HG02610 (cell line): ENCODE measurements around the gene MRFAP1.
A peak's percentile ranks its signal among the peaks of the same experiment; 100 is the strongest.
"Not testable (repeated sequence)": the region's sequence is repeated elsewhere in the genome, so short reads cannot be mapped to it uniquely, and the experiment has no call there.

ENCODE experiments used
- ATAC-seq: cut with Tn5 transposase; IDR thresholded peaks from one replicate; pipeline ENCODE4 v1.9.1; 2021; ENCODE audit warnings: mild to moderate bottlenecking, moderate library complexity; ENCODE audit not compliant: unreplicated experiment

Gene MRFAP1

DNA sequence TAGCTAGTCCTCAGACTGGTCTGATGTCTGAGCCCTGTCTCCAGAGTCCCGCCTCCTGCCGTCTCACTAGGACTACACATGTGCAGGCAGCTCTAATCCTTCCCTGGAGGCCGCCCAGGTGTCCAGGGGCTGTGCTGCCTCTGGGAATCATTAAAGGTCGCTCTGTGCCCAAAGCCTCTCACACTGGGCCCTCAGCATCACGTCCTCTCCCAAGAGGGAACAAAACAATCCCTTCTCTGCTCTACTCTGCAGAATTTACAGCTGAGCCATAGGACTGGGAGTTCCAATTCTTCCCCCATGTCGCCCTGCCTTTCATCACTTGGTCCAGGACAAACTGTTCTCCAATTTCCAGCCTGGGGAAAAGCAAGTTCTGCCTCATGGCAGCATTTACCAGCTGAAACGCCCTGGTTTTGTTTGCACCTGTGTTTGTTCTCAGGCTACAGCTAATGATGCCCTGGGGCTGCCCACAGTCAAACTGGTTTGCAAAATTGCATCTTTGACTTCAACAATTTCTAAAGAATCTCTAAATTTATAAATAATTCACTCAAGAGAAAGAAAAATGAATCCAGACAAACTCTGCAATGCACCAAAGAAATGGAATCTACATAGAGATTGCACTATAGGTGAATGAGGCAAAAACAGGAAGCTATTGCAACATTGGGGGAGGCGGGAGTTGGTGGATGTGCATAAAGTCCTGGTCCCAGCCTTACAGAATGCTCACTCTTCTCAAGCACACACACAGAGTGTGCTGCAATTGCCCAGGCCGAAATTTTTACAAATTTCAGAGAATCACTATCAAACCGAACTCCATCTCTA is 7.2 kb upstream of the MRFAP1 start:
- no peak for ATAC-seq

DNA sequence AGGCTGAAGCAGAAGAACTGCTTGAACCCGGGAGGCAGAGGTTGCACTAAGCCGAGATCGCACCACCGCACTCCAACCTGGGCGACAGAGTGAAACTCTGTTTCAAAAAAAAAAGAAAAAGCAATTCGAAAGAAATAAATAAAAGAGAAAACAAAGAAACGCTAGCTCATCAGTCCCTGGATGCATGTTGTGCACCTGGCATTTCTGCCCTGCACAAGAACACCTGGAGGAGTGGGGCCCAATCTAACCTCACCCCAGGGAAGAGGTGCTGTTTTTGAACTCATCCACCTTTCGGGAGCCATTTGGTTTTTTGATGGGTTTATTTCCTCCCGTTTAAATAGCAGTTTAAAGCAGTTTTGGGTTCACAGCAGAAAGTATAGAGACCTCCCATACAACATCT is 5.7 kb upstream of the MRFAP1 start:
- no peak for ATAC-seq

DNA sequence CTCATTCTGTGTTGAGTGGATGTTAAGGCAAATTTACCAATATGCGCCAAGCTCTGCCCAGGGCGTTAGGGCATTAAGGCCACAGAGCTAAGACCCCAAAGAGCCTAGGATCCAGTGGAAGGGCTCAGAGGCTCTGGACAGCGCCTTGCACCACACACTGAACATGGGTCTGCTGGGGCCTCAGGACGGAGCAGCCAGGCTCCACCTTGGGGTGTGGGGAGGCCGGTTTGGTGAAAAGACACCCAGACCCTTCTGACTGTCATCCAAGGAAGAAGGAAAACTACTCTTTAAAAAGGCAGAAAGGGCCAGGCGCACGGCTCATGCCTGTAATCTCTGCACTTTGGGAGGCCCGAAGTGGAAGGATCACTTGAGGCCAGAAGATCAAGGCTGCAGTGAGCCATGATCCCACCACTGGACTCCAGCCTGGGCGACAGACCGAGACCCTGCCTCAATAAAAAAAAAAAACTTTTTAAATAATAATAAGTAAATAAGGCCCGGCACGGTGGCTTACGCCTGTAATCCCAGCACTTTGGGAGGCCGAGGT is 1.3 kb upstream of the MRFAP1 start:
- no peak for ATAC-seq

DNA sequence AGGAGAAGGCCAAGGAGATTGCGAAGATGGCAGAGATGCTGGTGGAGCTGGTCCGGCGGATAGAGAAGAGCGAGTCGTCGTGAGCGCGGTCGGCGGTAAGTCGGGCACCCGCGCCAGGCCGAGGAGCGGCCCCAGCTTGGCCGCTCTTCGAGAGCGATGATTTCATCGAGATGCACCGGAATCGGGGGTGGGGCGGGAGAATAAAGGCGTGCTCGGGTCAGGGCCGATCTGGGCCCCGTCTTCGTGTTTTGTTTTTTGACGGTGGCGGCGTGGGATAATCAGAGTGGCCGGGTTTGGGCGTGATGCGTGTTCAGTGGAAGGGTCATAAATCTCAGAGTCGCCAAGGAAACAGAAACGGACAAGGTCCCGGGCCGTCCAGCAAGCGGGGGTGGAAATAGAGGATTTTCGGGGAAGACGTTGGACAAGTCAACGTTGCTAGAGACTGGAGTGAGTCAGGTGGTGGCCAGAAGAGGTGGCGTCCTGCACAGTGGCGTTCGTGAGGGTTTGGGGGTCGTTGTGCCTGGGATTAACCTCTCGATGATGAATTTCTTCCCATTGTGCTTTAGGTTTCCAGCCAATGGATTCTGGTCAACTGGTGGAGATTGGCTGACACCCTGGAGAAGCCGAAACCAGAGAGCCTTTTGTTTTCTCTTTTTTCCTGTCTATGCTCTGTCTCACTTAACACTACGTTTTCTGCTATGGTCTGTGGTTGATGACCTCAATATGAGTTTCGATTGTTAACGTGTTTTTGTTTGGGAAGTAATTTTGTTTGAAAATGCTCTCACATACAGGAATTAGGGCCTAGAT is 882 bp downstream of the MRFAP1 start:
- ATAC-seq, result peak; percentile 11

DNA sequence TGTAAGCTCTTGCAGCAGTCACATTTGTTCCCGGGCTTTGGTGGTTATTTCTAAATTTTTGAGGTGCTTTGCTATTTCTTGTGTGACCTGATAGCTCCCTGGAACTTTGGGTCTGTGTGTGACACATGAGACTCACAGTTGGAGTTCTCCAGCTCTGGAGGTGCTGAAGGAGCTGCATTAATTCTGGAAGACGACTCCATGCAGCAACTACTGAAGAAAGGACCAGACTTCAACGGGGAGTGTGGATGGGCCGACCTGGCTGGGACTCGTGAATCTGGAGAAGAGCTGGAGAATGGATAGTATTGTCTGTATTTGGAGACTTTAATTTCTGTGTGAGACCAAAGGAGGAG is 1.5 kb downstream of the MRFAP1 start:
- no peak for ATAC-seq

DNA sequence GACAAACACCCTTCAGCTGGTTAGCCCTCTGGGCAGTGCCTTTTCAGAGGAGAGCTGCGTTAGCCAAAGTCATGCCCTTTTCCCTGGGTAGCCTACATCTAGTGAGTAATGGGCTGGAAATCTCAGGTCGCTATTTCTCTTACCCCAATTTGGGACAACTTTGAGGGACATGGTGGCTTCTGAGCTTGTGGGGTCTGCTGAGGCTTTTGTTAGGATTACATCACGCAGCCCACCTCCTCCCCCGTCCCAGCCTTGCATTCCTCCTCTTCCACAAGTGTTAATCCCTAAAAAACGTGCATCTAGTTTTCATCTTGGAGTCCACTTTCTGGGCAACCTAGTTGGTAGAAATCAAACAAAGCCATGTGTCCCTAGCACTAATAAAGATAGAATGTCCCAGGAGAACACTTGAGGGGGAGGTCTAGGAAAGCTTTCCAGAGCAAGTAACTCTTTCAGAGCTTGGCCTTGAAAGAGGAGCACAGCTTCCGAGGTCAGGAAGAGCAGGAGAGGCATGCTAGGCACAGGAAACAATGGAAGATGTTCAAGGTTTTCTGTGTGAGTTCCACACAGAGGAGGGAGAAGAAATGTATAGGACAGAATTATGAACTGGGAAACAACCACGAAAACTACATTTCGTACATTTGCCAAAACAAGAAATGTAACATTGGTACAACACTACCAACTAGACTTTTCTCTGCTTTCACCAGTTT is 2.8 kb downstream of the MRFAP1 start:
- no peak for ATAC-seq

DNA sequence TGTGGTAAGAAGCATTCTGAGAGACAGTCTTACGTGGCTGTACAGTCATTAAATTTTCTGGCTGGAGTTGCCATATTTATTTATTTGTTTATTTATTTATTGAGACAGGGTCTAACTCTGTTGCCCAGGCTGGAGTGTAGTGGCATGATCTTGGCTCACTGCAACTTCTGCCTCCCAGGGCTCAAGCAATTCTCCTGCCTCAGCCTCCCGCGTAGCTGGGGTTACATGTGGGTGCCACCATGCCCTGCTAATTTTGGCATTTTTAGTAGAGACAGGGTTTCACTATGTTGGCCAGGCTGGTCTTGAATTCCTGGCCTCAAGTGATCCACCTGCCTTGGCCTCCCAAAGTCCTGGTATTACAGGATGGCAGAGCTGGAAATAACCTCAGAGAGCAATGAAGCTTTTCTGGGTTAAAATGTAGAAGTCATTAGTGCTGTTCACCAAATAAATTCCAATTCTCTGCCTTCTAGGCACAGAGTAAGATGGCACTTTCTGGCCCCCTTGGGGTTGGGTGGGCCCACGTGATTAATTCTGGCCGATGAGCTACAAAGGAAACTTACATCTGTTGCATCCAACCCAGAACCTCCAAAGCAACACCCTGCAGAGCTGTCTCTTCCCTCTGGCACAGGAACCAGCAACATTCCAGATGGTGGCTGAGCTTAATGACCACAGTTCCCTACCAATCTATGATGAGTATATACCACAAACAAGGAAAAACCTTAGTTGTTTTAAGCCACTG is 4.5 kb downstream of the MRFAP1 start:
- no peak for ATAC-seq

DNA sequence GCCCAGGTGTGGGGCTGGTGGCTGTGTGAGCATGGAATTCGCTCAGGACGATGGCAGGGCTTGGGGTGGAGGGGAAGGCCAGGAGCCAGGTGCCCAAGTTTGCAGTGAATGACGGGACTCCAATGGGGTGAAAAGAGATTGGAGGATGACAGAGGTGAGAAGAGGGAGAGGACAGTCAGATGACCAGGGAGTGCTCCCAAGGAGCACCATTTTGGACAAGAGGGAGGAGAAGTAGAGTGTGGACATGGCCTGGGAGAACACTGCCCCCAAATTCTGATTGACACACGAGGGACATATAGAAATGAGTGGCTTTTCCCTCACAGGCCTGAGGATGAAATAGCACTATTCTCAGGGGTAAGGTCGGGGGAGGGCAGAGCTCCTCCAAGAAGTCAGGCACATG is 6.7 kb downstream of the MRFAP1 start:
- ATAC-seq, result no peak

DNA sequence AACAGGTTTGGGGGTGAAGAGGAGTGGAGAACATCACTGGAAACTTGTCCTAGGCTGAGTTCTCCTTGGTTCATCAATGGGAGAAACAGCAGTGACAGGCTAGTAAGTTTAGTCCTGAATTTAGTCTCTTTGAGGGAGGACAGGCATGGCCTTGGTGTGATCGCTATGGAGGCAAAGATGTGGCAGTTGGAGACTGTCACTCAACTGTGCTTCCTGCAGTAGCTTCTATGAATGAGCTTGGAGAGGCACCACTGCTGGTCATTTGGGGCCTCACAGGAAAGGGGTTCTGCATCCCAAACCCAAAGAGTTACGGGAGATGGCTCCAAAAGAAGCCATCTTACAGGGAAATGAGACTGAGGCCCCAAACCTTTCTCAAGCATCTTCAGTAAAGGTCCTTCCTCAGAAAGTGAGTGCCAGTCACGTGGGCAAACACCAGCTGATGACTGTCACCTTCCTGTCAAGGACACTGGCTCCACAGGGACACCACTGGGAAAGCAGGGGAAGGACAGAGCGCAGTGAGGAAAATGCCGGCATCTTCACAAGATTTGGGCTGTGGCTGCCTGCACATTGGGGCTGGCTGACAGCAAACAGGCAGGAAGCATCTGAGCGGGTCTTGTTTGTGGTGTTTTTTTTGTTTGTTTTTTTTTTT is 7.2 kb downstream of the MRFAP1 start:
- no peak for ATAC-seq

DNA sequence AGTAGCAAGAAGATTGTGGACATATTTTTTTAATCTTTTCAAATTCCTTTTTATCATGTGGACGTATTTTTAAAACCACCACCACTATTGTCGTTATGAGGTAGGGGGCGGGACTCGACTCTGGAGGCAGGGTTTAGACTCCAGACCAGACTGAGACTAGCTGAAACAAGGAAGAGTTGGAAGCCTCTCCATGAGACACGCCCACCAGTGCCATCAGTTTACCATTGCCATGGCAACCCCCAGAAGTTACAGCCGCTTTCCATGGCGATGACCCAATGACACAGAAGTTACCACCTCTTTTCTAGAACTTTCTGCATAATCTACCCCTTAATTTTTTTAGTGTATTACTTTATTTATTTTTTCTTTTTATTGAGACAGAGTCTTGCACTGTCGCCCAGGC is 8.7 kb downstream of the MRFAP1 start:
- ATAC-seq, result no peak

DNA sequence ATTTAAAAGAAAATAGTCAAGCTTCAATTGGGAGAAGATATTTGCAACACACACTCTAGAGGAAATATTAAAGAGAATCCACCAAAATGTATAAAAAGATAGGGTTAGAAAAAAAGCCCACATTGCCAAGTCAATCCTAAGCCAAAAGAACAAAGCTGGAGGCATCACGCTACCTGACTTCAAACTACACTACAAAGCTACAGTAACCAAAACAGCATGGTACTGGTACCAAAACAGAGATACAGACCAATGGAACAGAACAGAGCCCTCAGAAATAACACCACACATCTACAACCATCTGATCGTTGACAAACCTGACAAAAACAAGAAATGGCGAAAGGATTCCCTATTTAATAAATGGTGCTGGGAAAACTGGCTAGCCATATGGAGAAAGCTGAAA is 13.7 kb downstream of the MRFAP1 start:
- not testable (repeated sequence) for ATAC-seq

DNA sequence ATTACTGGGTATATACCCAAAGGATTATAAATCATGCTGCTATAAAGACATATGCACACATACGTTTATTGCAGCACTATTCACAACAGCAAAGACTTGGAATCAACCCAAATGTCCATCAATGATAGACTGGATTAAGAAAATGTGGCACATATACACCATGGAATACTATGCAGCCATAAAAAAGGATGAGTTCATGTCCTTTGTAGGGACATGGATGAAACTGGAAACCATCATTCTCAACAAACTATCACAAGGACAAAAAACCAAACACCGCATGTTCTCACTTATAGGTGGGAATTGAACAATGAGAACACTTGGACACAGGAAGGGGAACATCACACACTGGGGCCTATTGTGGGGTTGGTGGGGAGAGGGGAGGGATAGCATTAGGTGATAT is 14.8 kb downstream of the MRFAP1 start:
- not testable (repeated sequence) for ATAC-seq

DNA sequence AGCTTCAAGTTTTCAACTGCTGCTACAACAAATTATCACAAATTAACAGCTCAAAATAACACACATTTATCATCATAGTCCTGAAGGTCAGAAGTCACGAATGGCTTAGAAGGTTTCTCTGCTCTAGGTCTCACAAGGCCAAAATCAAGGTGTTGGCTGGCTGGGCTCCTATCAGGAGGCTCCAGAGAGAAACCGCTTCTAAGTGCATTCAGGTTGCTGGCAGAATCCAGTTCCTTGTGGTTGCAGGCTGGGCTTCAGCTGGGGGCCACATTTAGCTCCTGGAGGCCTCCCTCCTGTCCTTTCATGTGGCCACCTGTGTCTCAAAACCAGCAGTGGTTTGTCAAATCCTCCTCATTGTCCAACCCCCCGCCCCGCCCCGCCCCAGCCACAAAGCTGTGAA is 15.4 kb downstream of the MRFAP1 start:
- no peak for ATAC-seq

DNA sequence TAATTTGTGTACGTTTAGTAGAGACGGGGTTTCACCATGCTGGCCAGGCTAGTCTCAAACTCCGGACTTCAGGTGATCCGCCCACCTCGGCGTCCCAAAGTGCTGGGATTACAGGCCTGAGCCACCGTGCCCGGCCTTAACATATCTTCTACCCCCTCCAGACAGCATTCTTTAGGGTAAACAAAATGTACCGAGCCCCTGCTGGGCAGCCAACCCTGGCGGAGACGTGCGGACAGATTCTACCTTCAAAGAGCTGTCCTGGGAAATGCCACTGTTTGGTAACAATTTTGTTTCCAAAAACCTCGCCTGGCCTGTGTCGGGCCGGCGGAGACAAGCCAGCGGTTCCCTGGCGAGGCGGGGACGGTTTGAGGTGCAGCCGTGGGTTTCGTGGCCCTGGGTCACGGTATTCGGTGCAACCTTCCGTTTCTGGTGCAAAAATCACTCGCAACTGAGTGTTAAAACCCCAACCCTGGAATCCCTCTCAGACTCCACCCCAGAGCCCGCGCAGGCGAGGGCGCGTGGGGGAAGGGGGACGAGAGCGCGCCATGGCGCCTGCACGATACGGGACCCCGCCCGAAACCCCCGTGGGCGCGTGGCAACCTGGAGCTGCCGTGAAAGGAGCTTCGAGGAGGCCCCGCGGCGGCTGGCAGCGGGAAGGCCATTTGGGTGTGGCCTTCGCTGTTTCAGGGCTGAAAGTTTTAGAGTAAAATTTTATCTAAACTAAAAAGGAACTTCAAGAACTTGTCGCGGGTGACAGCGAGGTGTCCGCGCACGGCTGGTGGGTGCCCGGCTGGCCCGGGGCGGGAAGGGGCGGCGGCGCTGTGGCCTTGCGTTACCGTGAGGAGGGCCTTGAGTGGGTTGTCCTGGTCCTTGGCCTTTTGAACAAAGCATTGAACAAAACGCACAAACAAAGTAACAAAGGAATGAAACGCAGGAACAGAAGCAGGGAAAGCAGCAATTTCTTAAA is 17.0 kb downstream of the MRFAP1 start:
- ATAC-seq, result no peak

DNA sequence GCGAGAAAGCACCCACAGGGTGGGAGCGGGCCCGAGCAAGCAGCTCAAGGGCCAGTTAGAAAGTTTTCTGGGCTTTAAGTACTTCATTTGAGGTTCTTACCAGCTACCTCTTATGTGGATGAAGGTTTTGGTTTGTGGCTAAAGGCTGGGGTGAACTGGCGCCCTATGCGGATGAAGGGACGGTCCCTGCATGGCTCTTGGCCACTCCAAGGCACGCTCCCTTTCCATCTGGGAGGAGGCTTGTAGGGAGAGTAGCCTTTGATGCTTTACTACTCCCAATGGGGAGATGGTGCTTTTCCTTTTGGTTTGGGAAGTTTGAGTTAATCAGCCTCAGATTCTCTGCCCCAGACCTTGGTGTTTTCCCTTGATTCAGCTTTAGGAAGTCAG is 17.7 kb downstream of the MRFAP1 start:
- no peak for ATAC-seq

DNA sequence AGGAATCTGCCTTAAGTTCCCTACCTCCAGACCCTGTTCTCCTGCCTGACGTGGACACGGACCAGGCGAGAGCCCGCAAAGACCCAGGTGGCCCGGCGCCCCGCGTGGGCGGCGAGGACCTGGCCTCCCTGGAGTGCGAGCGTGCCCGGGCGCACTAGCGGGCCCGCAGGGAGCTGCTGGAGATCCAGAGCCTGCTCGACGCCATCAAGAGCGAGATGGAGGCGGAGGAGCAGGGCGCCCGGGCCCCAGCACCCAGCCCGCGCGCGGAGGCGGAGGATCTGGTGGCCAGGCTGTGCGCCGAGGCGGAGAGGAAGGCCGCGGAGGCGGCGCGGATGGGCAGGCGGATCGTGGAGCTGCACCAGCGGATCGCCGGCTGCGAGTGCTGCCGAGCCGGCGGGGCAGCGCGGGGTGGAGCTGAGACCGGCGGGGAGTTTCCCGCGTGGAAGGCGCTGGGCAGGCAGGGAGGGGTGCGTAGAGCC is 18.2 kb downstream of the MRFAP1 start:
- no peak for ATAC-seq

DNA sequence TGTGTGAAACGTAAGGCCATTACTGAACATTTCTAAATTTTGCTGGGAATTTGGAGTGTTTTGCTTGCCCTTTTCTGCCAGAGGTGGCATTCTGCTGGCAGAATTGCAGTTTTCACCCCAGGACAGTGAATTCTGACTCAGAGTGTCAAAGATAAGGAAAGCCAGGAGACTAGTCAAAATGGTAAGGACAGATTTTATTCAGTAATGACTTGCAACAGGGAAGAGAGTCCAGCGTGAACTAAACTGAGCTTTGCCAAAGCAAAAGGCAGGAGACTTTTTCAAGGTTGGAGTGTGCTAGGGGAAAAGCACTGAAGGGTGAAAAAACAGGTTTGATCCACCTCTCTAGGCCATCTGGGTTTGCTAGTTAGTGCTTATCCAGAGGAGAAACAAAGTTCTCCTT is 19.4 kb downstream of the MRFAP1 start:
- no peak for ATAC-seq

DNA sequence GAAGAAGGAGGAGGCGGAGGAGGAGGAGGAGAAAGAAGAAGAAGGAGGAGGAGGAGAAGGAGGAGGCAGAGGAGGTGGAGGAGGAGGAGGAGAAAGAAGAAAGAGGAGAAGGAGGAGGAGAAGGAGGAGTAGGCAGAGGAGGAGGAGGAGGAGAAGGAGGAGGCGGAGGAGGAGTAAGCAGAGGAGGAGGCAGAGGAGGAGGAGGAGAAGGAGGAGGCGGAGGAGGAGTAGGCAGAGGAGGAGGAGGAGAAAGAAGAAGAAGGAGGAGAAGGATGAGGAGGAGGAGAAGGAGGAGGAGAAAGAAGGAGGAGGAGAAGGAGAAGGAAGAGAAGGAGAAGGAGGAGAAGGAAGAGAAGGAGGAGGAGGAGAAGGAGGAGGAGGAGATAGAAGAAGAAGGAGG is 19.9 kb downstream of the MRFAP1 start:
- ATAC-seq, result no peak

DNA sequence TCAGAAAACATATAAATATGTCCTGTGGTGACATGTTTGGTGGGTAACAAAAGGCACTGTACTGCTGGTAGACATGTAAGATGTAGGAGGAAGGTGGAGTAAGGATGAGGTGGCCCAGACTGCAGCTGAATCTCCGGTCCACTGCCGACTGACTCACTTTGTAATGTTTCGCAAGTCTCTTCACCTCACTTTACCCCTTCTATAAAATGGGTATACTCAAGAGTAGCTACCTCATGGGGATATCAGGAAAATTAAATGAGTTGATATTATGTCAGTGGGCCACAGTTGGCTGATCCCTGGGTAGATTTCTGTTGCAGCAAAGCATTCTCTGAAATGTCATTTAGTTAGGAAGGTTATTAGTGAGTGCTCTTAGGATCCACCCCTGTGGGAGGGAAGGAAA is 22.1 kb downstream of the MRFAP1 start:
- ATAC-seq, result no peak
